GM21528 (cell line): ENCODE data around the gene TGFA.
"Not testable (repeated sequence)": the region's sequence is repeated elsewhere in the genome, so short reads cannot be mapped to it uniquely, and the experiment has no call there.

ENCODE experiments used
- ATAC-seq: cut with Tn5 transposase; IDR thresholded peaks from one replicate; pipeline ENCODE4 v1.9.1; 2021; ENCODE audit warnings: mild to moderate bottlenecking, moderate library complexity; ENCODE audit not compliant: unreplicated experiment, low FRiP score

Gene TGFA

DNA sequence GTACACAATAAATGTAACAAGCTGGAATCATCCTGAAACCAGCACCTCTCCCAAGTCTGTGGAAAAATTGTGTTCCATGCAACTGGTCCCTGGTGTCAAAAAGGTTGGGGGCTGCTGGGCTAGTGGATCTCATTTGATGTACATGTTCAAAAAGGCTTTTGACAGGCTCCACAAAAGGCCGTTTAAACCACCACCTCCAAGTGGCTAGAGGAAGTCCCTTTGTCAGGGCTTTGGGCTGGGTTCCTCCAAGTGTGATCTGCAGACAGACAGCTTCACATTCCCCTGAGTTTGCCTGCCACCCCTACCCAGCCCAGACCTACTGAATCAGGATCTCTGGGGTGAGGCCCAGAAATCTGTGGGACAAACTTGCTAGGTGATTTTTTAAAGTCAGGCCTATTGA lies 84.7 kb downstream of the TGFA start:
- ATAC-seq: no peak

DNA sequence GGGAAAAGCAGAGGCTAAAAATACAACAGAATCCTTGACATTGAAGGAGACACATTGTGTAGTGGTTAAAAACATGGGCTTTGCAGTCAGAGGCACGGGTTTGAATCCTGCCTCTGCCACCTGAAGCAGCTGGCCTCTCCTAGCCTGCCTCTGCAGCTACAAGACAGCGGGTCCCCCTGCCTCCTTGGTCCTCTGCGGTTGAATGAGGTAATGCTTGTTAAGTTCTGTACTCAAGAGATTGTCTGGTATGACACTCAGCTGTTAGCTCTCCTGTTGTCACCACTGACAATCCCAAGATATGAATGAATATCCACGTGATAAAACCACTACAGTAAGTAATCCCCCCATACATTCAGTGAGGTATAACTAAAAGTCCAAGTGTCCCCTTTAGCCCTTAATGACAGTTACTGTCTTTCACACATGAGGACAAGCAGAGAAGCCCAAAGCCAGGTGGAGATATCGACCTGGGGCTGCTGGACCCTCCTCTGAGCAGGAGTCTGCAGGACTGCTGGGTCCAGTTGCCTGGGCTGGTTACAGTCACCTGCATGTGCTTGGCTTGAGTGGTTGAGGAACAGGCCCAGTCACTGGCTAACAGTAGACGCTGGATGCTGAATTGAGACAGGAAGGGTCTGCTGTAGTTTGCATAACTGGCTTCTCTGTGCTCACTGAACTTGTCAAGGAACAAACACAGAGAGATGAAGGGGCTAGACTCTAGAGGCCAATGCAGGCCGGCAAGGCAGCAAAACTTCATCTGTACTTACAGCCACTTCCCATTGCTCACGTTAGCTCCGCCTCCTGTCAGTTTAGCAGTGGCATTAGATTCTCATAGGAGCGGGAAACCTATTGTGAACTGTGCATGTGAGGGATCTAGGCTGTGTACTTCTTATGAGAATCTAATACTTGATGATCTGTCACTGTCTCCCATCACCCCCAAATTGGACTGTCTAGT lies 85.5 kb downstream of the TGFA start:
- ATAC-seq: no peak

DNA sequence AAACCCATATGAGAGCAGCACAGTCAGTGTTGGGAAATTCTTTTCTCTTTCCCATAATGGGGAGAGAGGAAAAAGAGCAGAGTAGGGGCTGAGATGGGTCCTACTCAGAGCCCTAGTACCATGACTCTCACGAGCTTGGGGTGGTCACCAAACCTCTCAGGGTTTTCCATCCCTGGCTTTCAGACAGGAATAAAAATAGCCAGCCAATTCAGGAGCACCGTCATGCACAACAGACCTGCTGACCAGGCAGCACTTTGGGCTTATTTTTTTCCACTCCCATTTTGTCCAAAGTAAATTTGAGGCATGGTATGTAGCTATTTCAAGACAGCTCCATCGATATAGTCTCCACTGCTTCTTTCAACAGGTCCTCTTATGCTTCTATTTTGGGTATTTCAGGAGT lies 86.4 kb downstream of the TGFA start:
- no peak for ATAC-seq

DNA sequence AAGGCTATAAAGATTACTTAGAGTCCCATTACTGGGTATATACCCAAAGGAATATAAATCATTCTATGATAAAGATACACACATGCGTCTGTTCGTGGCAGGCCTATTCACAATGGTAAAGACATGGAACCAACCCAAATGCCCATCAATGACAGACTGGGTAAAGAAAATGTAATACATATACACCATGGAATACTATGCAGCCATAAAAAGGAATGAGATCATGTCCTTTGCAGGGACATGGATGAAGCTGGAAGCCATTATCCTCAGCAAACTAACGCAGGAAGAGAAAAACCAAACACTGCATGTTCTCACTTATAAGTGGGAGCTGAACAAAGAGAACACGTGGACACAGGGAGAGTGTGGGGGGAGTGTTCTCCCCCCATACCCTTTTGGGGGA lies 87.0 kb downstream of the TGFA start:
- not testable (repeated sequence) for ATAC-seq

DNA sequence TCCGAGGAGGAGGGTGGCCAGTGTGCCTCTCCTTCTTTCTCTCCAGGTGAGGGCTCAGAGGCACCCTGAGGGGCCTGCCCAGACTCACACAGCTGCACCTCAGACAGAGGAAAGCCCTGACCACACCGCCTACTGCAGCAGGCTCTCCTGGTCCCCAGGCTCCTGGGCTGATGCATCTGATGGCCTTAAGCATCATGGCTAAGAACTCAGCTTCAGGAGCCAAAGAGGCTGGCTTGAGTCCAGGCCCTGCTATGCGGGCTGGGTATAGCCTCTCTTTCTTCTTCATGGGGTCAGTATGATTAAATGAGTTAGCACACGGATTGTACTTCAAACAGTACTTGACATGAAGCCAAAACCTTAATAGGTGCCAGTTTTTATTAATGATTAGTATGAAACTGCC lies 89.6 kb downstream of the TGFA start:
- no peak for ATAC-seq

DNA sequence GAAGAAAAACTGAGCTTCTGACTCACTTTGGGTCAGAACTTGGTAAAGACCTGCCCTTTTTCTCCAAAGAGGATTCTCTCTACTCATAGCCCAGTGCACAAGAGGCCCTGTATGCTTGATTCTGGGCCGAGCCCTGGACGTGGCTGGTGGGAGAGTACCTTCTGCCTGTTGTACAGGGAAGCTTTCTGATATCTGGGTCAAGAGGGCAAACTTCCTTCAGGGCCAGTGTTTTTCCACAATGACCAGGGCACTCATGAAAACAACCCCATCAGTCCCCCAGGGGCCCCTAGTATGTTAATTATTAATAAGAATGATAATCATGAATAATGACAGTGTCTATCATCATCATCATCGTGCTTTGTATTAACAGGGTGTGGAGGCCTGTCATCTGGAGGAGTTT lies 90.0 kb downstream of the TGFA start:
- ATAC-seq: no peak

DNA sequence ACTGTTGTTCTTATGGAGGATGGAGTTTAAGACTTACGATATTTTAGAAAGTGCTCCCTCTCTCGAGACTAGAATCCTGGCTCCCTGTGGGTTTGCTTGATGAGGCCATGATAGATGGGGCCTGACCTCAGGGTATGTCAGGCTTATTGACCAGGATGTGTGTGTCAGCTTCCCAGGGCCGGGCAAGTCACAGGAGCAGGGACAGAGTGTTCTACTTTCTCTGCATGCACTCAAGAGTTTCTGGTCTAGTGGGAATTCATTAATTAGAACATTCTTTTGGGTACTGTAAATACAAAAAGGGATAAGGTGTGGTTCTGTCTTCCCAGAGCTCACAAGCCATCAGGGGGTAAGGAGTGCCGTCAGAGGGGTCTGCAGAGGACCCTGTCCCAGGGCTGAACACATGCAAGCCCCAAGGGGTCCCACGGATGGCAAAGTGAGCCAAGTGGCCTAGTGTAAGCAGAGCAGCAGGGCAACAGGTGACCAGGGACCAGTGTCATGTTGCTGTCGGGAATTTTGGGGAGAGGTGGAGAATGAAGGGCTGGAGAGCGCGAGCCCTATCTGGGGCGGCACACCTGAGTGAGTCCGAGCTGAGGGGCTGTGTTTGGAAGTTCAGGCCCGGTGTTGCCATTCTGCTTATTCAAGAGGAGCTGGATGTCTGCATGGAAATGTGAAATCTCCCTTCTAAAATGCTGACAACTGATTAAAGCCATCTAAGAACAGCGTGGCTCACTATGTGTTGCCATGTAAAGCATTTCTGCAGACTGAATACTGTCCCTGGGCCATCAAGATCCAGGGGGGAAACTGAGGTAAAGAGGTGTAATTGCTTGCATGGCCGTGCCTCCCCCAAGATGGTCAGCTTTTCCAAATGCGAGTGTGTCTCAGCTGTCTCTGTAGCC lies 91.4 kb downstream of the TGFA start:
- no peak for ATAC-seq

DNA sequence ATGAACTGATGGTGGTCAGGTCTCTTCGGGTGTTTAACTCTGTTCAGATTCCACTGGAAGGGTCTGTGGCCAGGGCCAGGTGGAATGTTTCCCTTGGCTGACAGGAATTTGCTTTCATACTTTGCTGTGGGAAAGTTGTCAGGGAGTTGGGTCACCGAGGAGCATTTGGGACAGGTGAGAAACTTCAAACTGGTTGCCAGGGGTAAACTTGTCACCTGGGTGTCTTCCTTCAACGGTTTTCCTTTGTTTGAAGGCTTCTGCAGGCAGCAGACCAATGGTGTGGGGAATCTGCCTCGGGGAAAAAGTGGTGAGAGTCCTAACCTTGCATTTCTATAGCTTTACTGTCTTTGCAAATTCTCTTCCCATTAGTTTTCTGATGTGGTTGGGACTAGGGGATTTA lies 92.2 kb downstream of the TGFA start:
- ATAC-seq: no peak

DNA sequence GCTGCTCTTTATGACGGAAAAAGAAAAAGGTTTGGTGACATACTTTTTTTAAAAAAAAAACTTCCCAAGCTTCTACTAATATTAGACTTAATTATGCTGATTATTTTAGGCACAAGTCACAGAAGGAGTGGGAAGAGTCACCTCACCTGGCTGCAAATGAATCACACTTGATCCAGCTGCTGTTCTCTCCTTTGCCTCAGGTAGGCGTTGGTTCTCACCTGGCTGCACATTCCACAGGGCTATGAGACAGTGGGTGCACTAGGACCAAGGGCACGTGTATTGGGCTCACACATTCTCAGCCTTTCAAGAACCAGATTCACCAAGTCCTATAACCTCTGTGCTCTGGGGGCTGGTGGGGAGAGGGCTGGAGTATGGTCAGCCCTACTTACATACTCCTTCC lies 93.3 kb downstream of the TGFA start:
- no peak for ATAC-seq

DNA sequence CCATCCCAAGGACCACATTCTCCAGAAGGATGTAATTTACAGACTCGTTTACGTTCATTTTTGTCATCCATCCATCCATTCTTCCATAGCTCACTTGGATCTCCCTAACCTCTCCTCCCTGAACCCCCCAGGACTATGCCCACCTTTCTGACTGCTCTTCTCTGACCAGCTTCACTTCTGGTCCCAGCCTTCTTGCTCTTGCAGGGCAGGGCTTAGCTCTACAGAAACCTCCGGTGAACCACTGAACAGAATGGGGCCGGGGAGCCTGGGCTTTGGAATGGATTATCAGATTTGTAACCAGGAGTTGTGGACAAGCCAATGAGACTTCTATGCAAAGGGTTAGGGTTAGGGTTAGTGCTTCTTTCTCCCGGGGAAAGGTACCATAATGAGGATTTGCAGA lies 95.0 kb downstream of the TGFA start:
- no peak for ATAC-seq

DNA sequence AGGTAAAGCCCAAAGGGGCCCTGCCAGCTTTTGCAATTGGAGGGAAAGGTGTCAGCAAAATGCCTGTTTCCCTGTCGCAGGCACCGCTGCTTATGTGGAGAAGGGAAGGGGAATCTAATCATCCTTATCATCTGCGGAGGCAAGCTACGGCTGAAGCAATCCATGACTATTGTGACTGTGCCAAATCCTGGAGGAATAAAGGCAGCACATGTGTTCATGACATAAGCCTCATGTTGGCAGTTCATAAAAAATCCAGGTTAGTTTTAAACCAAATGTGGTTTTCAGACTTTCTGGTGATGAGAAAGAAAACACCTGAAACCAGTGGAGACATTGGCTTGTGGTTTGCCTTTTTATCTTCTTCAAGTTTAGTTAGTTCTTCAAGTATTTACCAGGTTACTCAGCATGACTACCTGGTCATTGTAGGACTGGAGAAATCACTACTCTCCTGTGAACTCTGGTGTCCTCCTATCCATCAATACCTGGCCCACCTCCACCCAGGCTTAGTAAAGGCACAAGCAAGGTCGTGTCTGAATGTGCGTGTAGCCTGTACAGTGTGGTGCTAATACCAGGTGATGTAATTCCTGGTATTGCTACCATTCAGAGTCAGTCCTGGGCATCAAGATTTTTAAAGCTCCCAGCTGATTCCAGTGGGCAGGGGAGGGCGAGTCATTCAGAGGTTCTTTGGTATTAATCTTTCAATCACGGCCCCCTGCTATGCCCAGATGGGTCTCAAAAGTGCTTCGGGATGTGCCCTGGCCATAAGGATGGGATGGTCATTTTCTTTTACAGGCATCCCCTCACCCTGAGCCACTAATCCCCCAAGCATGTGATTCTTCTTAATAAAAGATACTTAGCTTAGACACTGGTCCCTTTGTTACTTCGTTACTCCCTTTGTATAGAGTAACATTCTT lies 96.8 kb downstream of the TGFA start:
- ATAC-seq: no peak

DNA sequence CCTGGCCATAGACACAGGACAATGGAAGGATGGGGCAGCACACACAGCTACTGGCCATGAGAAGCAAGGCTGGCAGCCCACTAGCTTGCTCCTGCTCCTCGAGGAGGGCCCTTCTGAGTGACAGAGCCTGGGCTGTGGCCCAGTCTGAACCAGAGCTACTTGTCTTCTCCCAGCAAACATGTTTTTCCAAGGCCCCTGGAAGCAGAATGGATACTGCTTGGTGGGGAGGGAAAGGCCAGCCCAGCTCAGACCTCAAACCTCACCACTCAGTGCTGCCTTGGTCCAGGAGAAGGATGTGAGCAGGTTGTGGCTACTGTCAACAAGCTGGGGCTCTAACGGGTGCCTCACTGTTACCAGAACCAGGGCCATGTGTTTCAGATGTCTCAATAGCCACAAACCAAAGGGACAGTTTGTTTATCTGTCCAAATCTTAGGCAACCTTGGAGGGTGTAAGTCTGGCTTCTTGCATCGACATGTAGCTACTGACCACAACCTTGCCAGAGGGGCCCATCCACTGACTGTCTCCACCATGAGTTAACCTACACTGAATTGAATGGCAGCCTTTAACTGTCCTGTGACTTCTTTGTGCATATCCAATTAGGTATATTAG lies 98.6 kb downstream of the TGFA start:
- ATAC-seq: no peak

DNA sequence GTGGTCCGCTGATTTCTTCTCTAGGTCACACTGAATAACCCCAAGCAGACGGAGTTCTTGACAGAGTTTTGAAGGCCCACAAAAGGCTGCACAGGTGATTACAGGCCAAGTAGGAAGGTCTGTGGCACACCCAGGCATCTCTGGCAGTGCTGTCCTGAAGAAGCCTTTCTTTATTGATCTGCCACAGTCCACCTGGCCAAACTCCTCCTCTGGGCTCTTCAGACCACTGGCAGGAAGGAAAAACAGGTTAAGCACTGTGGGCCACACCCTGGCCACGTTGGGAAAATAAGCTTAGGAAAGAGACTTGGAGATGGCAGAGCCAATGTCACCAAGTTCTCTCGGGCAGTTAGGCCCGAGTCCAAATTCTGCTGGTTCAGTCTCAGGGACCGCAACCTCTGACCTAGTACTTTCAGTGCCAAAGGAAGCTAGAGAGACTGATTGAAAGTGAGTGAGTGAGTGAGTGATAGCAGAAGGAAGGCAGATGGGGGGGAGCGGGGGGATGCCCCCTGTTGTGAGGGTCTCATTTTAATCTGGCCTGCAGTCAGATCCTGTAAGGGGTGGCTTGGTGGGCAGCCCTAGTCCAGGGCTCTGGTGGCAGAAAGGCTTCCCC lies 102.9 kb downstream of the TGFA start:
- no peak for ATAC-seq

DNA sequence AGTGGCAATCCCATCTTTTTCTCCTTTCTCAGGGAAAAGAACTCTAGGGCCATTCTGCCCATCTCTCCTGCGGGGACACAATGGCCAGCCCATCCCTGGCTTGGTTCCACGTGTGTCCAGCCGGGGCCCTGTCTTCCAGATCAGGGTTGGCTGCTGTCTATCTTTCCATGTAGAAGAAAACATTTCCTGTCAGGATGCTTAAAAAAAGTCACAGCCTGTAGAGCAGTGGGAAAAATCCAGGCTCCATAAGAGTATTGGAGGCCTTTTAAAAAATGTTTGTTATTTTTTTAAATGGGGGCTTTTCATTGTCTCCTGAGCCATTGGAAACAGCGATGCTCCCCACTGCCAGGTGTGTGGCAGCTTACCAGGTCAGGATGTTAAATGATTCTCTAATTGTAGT lies 105.6 kb downstream of the TGFA start:
- no peak for ATAC-seq

DNA sequence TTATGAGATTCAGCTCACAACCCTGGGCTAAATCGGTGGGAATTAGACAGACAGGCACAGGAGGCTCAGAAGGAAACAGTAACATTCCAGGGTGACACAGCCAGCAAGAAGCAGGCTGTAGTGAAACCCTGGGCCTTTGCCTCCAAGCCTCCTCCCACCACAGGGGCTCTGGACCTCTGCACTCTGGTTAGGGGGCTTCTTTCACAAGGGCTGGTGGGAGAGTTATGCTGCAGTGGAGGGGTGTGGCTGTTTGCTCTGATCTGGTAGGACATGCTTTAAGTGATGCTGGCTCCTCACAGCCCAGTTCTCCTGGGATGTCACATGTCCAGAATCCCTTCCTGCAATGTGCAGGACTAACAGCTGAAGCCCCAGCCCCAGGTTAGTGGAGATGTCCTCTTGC lies 109.9 kb downstream of the TGFA start:
- ATAC-seq: no peak

DNA sequence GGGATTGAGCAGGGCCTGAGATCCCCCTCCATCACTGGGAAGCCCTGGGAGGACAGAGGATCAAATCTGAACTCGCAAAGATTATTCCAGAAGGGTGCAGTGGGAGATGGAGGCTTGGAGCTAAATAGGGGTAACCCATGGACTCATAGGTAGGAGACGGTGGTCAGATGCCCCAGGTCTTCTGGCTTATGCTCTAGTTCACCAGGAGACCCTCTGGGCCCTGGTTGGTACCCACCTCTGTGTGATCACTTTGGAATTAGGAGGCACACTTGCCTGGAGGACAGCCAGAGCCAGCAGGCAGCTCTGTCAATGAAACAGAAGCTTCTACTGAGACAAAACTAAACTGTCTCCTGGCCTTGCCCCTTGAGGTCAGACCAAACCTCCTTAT lies 110.6 kb downstream of the TGFA start:
- no peak for ATAC-seq

DNA sequence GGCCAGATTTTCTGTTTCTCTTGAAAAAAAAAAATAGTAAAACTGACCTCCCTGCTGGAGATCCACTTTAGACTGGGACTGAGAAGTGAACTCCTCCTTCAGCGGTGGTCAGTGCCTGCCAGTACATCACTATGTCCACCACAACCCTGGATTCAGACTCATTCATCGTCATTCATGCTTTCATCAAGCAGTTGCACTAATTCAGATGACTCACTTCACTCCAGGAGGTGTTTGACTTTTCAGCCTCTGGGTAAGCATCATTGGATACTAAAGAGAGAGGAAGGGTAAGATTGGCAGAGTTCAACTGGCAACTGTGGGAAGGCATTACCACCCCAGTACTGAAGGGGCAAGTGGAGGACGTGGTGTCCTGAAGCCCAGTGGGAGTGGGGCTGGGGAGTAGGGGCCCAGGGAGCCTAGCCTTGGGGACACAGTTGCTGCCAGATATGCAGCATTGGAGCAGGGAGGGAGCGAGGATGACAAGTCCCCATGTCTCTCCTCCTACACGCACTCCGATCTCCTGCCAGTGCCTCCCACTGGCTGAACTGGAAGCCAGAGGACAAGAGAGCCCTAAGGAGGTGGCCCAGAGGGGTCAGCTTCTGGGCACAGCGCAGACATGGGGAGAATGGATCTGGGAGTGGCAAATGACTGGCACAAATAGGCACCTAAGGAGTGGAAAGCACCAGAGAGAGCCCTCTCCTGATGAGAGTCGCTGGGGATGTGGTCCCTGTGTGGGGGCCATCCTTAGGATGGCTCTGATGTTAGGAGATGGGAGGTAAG lies 111.1 kb downstream of the TGFA start:
- ATAC-seq: no peak

DNA sequence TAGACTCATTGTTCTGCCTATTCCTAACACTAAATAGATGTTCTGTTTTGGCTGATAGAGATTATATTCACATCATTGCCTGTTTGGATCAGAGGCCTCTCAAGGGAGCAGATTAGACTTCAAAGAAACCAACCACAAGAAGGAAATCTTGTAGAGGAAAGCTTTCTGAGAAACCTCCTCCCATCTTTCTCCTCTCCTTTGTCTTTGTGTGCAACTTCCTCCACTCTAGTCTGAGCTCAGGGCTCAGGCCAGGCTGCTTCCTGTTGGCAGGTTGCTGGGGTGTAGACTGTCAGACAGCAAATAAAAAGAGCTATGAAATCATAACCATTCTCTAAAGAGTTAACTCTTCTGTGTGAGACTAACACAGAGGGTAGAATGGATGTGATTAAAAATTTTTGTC lies 113.0 kb downstream of the TGFA start:
- no peak for ATAC-seq

DNA sequence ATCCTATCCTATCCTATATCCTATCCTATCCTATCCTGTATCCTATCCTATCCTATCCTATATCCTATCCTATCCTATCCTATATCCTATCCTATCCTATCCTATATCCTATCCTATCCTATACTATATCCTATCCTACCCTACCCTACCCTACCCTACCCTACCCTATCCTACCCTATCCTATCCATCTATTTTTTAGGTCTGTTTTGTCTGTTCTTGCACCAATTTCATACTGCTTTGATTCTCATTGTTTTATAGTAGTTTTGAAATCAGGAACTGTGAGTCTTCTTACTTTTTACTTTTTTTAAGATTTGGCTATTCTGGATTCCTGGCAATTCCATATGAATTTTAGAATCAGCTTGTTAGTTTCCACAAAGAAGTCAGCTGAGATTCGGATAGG lies 118.5 kb downstream of the TGFA start:
- no peak for ATAC-seq
